HG03460 (cell line): ENCODE results near the gene PIGN.

Experiments
- ATAC-seq: cut with Tn5 transposase; IDR thresholded peaks from one replicate; pipeline ENCODE4 v1.9.1; 2021; ENCODE audit not compliant: unreplicated experiment

Gene PIGN

DNA sequence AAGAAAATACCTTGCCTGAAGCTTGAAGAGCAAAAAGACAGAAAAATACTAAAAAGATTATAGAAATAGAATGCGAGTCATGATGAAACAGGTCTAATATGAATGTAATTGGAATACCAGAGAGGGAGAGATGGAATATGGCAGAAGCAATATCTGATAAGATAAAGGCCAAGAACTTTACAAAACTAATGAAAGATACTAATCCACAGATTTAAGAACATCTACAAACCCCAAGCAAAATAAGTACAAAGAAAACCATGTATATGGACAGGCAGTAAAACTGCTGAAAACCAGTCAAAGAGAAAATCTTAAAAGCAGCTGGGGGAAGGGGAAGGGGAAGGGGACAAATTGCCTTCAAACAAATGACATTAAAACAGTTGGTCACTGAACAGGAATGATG, 67.0 kb downstream of the PIGN start:
- ATAC-seq: no peak

DNA sequence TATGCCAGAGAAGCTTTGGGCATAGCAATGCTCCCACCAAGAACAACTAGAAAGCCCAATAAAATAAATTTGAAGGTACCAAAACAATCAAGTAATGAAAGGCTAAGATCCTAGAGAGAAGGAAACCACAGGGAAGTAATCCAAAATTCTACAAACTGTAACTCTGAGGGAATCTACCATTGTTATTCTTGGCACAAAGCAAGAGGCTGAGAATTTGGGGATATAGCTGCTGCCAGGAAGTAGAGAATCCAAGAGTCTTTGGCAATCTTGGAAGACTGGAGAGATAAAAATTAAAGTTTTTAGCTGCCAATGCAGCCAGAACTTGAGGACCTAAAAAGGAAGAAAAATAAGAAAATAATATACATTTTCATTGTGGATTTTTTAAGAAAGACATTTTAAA, 68.5 kb downstream of the PIGN start:
- no peak for ATAC-seq

DNA sequence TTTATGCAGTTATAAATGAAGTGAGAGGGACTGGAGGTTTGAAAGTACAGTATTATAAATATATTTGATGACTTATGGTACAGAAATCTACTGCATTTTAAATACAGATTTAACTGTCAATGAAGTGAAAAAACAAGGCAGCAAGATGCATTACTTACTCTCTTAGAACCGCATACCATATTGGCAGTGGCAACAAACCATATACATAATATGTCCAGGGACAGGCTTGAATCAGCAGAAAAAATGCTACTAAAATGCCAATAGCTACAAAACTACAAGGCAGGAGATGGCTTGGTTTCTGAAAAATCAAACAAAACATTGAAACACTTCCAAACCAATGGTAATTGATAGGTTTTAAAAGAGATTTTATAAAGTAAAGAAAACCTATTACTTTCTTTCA, 77.2 kb downstream of the PIGN start:
- ATAC-seq: no peak

DNA sequence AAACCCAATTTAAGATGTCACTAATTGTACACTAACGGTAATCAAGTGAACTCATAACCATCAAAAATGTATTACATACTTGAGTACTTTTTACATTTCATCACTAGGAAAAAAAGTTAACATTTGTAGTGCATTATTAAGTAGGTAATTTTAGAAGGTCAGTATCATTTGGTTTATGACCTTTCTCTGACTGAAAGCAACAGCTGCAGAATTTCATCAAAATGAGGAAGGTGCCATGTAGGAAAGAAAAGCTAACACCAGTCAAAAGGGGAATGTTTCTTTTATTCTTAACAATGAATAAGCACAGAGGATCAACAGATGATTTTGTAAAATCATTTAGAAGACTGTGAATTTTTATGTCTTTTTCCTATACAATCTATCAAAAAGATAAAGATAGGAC, 79.0 kb downstream of the PIGN start:
- no peak for ATAC-seq

DNA sequence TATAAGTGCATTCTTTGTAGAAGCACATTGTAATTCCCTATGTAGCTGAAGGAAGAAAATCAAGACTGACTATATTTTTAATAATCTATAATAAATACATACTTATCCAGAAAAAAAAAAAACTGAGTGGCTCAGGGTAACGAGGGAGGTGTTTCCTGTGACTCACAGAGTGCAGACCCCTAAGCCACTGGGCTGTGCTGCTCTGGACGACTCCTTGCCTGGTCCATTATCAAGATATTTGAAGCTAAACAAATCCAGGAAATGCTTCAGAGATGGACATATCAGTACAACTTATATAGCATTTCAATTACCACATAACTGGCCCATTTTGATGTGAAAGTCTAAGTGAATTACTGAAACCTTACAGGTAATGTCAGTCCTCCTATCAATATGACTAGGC, 80.6 kb downstream of the PIGN start:
- ATAC-seq: no peak

DNA sequence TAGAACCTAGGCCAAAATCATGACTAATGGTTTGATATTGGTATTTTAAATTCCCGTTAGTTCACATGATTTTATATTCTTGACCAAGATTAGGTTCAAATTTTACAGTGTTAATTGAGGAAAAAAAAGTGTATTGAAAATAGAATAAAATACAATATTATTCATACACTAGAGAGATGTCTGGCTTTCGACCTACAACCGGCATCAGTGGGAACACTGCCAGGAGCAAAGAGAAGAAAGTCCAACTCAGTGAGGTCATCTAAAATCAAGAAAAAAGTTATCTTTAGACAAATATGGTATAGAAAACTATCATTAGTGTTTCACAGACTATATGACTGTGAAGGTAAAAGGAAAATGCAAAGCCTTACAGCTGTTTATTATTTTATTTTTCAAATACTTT, 81.5 kb downstream of the PIGN start:
- ATAC-seq: no peak

DNA sequence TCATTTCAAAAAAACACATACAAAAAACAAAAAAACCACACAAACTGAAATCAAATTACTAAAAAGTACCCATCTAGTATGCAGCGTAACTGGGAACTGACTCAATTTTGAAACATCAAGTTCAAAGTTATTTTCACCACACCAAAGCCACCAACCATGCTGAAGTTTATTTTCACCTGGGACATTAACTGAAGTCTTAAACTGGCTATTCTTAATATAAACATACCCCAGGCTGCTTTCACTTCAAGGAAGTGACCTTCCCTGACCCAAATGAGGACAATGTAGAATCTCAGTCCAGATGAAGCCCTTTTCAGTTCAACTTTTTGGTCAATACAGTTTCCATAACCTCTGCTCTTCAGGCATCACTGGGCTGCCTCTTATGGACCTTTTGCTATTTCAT, 84.6 kb downstream of the PIGN start:
- no peak for ATAC-seq

DNA sequence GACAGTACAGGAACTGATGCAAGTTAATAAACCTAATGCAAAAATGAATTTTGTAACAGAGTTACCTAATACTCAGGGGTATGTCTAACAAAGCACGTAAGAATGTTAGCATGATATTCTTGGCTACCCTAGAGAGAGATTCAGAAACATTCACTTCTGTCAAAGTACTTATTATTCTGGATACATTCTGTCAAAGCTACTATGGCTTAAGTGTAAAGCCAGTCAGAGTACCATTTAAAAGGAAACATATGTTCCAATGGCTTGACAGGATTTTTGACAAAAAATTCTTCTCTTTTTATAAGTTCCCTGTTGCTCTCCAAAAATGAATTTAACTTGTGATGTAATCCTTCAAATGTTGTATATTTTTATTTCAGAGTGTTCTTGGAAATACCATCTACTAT, 85.5 kb downstream of the PIGN start:
- ATAC-seq: no peak

DNA sequence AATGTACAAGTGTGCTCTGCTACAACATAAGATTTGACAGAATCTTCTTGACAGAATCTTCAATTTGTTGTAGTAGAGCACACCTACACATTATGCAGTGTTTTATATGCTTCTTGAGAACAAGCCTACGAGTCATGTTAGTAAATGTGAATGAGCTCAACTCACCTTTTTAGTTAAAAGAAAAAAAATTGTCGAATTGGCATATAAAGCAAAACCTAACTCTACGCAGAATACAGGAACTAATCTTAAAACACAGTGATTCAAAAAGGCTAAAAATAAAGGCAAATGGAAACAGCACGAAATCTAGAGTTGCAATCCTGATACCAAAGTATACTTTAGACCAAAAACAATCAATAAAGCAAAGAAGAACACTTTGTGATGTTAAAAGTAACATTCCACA, 87.9 kb downstream of the PIGN start:
- no peak for ATAC-seq

DNA sequence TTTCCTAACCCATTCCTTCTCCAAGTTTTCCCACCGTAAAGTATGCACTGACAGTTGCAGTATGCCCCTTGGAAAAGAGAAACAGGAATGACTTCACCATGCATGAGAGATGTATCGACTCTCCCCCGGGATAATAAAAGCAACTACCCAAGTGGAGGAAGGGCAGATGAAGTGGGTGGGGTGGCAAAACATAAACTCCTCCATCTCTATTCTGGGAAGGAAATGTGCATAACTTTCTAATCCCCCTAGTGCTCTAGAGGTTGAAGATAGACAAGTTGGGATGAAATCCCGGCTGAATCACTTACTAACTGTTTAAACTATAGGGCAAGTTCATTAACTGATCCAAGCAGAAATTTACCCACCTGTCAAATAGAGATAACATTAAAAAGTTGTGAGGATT, 89.2 kb downstream of the PIGN start:
- no peak for ATAC-seq

DNA sequence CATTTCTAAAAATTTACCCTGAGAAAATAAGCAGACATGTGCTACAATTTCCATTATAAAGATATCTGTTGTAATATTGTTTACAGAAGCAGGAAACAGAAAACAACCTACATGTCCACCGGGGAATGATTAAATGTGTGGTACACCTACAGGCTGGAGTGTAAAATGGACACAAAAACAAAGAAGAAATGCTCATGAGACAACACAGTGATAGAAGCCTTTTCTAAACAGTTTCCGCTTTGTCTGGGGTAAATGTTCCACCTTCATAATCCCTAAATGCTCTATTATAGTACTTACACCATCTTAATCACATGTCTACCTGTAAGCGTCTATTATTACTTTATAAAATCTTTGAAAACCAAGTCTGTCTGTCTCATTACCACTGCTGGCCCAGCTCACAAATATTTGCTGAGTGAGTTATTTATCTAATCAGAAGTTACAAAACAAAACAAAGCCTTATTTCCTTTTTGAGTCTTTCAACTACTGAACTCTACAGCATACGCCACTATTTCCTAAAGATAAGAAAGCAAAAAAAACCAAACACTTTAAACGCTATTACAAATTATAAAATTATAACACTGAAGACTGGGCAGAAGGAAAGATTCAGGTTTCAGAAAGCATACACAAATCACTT, 95.3 kb downstream of the PIGN start:
- no peak for ATAC-seq

DNA sequence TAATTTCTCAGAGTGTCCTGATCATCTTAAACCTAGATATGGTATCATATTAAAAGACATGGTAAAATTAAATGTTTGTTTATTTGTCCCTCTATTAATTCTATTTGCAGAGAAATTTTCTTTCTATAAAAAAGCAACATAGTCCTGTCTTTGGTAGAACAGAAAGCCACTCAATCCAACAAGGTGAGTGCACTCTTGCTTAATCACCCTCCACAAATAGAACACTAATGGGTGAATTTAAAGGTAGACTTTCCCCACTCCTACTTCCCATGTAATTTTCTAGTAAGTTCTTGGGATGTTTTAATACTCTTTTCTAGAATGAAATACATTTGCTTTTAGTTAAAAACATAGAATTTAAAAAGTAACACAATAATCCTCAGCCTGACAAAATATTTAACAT, 97.7 kb downstream of the PIGN start:
- ATAC-seq: no peak

DNA sequence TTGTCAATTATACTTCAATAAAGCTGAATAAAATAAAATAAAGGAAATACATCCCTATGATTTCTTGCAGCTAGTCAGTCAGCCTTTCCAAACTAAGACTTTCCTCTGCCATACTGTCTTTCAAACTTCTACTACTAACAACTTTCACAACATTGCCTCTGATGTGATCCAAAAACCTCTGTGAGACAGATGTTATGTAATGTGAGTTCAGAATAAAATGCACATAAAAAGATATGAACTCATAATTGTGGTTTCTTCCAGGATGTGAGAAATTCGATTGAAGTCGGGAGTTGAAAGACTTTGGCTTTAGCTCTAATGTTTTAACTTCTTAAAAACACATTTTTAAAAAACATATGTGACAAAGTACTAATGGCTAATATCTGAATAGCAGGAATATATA, 98.7 kb downstream of the PIGN start:
- no peak for ATAC-seq

DNA sequence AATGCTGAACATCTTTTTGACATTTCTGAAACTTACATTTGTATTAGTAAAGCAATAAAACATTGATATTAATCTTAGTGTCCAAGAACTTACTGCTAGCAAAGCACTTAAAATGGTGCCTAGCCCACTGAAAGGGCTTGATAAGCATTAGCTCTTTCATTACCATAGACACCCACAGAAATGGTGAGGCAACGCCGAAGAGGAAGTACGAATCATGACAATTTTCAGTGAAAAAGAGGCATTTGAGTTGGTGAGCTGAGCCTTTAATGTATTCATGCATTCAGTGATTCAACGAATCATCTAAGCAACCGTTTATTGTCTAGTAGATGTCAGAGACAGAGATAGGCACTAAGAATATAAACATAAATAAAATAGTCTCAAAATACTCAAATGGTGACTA, 101.1 kb downstream of the PIGN start:
- ATAC-seq: no peak

DNA sequence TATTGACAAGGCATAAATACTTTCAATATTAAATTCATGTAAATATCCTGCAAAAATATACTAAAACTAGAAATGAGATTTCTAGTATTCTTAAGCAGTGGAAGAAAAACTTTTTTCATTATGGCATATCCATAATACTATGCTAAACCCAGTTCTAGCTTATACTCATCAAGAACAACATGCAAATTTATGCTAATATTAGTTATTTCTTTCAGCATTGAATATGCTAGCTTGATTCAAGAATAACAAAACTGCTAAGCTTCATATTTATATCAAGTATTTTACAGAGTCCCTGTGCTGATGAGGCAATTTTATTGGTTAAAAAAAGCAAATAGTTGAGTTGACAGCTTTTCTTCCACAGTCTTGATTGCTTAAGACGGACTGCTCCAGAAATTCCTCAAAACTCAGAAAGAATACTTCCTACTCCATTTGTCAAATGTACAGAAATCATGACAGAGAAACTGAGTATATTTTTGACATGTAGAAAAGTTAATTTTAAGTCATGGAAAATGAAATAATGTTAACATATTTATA, 105.0 kb downstream of the PIGN start:
- no peak for ATAC-seq

DNA sequence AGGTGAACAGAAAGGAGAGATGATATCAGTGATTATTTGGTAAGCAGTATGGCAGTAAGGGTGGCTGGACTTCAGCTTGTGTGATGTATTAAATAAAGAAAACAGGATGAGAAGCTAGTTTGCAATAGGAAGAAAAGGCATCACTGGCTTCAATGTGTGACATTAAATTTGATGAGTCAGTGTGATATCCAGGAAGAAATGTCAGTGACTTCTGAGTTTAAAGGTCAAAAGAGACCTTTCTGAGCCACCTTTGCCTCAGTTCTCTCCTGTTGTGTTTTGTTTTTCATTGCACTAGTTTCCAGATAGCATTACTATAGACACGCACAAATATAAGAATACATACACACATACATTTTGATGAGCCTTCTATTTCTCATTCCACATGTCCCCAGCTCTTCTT, 105.6 kb downstream of the PIGN start:
- no peak for ATAC-seq

DNA sequence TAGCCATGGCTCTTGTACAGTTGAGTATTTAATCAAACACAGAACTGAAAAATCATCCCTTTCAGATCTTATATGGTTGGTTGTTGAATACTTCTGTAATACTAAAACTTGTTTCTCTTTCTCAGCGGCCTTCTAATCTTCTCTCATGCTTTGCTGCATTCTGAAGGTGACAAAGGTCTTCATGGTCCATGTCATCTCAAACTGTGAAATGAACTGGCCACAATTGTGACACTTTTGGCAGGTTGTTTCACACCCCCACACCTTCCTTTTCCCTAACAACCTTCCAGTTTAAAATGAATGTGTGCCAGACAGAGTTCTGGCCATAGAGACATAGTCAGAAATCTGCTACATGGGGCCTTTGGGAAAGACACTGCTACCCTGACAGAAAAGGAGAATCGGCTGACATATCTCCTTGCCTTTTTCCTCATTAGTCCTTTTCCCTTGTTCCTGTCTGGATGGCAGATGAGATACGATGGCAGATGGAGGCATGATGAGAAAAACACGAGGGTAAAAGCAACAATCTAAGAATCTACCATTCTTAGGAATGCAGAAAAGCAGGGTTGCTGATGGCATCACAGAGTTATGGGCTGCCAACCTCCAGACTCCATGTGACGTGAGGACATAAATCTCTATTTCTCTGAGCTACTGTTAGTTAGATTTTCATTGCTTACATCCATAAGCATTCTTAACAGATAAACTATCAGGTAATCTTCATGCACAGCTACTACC, 106.5 kb downstream of the PIGN start:
- no peak for ATAC-seq

DNA sequence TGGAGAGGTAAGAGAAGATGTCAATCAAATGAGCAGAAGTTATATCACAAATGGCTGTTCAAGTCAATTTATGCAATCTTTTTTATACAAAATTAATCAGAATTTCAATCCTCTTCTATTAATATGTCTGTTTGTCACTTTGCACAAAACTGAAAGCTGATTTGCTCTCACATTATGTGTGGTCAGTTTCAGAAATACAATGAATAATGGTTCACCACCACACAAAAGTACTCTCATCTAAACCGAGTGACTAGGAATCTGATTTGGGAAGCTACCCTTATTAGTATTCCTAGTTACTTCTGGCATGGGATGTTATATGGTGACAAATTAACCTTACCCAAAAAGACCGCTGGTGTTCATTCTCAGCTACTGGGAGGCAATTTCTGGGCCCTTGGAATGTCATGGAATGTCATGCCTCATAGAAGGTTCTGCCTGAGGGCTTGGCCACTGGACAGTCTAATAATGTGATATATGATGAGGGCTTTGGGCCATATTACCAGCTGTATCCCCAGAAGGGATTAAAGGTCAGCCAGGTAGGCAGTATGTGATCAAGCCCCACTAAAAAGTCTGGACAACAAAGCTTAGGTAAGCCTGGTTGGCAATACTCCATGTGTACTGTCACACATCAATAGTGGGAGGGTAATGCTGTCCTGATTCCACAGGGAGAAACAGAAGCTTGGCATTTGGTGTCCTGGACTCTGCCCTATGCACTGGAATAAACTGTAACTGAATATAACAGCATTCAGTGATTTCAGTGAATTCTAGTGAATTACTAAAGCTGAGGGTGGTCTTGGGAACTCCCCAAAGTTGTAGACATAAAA, 113.2 kb downstream of the PIGN start:
- ATAC-seq: no peak

DNA sequence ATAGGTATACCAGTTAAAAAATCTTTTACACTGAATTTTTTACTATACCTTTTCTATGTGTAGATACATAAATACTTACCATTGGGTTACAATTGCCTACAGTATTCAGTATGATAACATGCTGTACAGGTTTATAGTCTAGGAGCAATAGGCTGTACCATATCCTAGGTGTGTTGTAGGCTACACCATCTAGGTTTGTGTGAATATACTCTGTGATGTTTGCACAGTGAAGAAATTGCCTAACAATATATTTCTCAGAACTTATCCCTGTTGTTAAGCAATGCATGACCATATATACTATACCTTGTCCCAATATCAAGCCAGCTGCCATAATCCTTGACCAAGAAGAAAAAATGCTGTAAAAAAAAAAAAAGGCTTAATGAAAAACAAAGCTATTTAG, 114.5 kb downstream of the PIGN start:
- no peak for ATAC-seq

DNA sequence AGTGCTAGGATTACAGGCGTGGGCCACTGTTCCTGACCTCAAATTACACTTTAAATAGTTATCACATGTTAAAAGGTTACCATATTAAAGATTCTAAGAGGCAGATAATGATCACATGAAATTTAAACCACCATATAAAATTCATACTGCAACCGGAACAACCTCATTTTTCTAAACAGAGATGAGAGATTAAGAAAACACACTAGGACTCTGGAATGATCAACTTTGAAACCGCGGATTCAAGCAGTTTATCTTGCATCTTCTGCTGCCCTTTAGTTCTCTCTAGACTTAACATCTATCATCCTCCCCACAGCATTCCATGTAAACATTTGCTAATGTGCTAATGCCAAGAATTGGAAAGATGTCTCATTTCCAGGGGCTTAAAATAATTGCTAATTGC, 115.8 kb downstream of the PIGN start:
- ATAC-seq: no peak

DNA sequence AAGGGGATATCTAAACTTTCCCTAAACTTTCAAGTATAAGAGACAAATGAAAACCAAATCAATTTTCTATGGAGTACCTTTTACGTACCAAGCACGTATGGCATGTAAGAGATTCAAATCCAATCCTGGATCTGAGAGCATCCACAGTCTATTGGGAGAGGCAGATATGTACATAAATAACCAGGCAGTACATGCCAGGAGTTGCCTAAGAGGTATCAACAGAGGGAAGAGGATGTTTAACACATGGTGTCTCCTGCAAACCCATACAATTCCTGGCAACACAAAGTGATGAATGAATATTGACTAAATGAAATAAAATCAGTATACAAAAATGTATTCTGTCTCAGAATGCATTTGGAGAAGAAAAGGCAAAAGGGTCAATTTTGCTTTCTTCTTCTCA, 116.6 kb downstream of the PIGN start:
- no peak for ATAC-seq

DNA sequence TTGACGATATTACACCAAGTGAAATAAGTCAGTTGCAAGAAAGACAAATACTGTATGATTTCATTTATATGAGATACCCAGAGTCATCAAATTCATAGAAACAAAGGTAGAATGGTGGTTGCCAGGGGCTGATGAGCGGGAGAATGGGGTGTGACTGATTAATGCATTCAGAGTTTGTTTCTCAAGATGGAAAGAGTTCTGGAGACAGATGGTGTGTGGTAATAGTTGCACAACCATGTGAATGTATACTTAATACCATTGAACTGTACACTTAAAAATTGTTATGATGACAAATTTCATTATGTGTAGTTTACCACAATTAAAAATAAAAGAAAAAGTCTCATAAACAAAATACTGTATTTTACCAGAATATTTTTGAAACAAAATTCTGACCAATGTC, 117.3 kb downstream of the PIGN start:
- ATAC-seq: no peak
